ENCODE data around the gene ASB18.

- no peak for TF ChIP-seq CTCF (IDR thresholded peaks at IDR 0.05)
- TF ChIP-seq POLR2A (IDR thresholded peaks at IDR 0.05), result no peak
Measured at GRCh38 chr2:236184701-236185100, 79.5 kb downstream of the ASB18 start.
